IPS-20b (cell line): Measurements from ENCODE around the gene GRAMD4.

Experiments
- H3K27ac ChIP-seq: one replicate; pipeline ENCODE4 v1.5.1; 2013; ENCODE audit warnings: low read length
- H3K27me3 ChIP-seq: 2 replicates; pipeline ENCODE4 v1.6.1; 2013; ENCODE audit warnings: mild to moderate bottlenecking, low read length, inconsistent platforms; ENCODE audit not compliant: insufficient read depth
- H3K36me3 ChIP-seq: 2 replicates; pipeline ENCODE4 v1.6.1; 2013; ENCODE audit warnings: low read depth, mild to moderate bottlenecking, inconsistent platforms, low read length, moderate library complexity; ENCODE audit not compliant: insufficient read depth
- H3K4me1 ChIP-seq: 2 replicates; pipeline ENCODE4 v1.6.1; 2013; ENCODE audit warnings: mild to moderate bottlenecking, control low read depth, inconsistent platforms, low read length, moderate library complexity; ENCODE audit not compliant: insufficient read depth
- H3K4me3 ChIP-seq: 2 replicates; pipeline ENCODE4 v1.5.1; 2013; ENCODE audit warnings: mild to moderate bottlenecking, low read length, inconsistent platforms
- H3K9ac ChIP-seq: 2 replicates; pipeline ENCODE4 v1.6.1; 2013; ENCODE audit warnings: low read depth, mild to moderate bottlenecking, inconsistent platforms, low read length, moderate library complexity
- H3K9me3 ChIP-seq: 2 replicates; pipeline ENCODE4 v1.6.1; 2013; ENCODE audit warnings: mild to moderate bottlenecking, low read depth, low read length, inconsistent platforms; ENCODE audit not compliant: insufficient read depth

The GRAMD4 gene

GRCh38 chr22:46697811-46698515, 77.8 kb downstream of the GRAMD4 start:
- Histone ChIP-seq H3K27ac (no peak overlapping the region), H3K27me3 (no peaks in the 10 kb centered on the region), H3K9me3 (no peaks in the 10 kb centered on the region), H3K9ac (no peak overlapping the region), H3K36me3 (peaks cover 73% of the 10 kb centered on the region), H3K4me3 (no peak overlapping the region), H3K4me1 (no peaks in the 10 kb centered on the region)

- Histone ChIP-seq H3K36me3 (peaks cover 61% of the 10 kb centered on the region), H3K9ac (no peak overlapping the region), H3K9me3 (no peaks in the 10 kb centered on the region), H3K27ac (no peak overlapping the region), H3K4me3 (no peak overlapping the region), H3K4me1 (no peaks in the 10 kb centered on the region), H3K27me3 (no peaks in the 10 kb centered on the region)
These were observed 78.9 kb downstream of the GRAMD4 start for GRCh38 chr22:46699091-46699490.

- Histone ChIP-seq H3K27ac (no peak overlapping the region), H3K27me3 (no peaks in the 10 kb centered on the region), H3K9ac (no peak overlapping the region), H3K4me3 (no peak overlapping the region), H3K9me3 (no peaks in the 10 kb centered on the region), H3K36me3 (peaks cover 46% of the 10 kb centered on the region), H3K4me1 (no peaks in the 10 kb centered on the region)
These were observed 81.1 kb downstream of the GRAMD4 start for GRCh38 chr22:46701262-46701661.

- H3K36me3 ChIP-seq: peaks cover 45% of the 10 kb centered on the region
- no peaks in the 10 kb centered on the region for H3K27me3 ChIP-seq
- H3K27ac ChIP-seq: no peak overlapping the region
- no peak overlapping the region for H3K9ac ChIP-seq
- no peaks in the 10 kb centered on the region for H3K9me3 ChIP-seq
- no peak overlapping the region for H3K4me3 ChIP-seq
- H3K4me1 ChIP-seq: no peaks in the 10 kb centered on the region
These were observed 83.2 kb downstream of the GRAMD4 start for GRCh38 chr22:46703171-46703995.

- H3K4me1 ChIP-seq: no peaks in the 10 kb centered on the region
- no peaks in the 10 kb centered on the region for H3K9me3 ChIP-seq
- peaks cover 48% of the 10 kb centered on the region for H3K36me3 ChIP-seq
- H3K4me3 ChIP-seq: no peak overlapping the region
- no peak overlapping the region for H3K9ac ChIP-seq
- H3K27me3 ChIP-seq: no peaks in the 10 kb centered on the region
- no peak overlapping the region for H3K27ac ChIP-seq
These were observed 83.8 kb downstream of the GRAMD4 start for GRCh38 chr22:46703996-46704370.

- Histone ChIP-seq H3K4me1 (no peaks in the 10 kb centered on the region; the same call in 1 of the 2 replicates), H3K27ac (no peak overlapping the region), H3K4me3 (no peak overlapping the region), H3K36me3 (peaks cover 54% of the 10 kb centered on the region), H3K9ac (no peak overlapping the region), H3K27me3 (no peaks in the 10 kb centered on the region), H3K9me3 (no peaks in the 10 kb centered on the region)
These were observed 85.9 kb downstream of the GRAMD4 start for GRCh38 chr22:46706060-46706459.

GRCh38 chr22:46707305-46707704, 87.1 kb downstream of the GRAMD4 start:
- Histone ChIP-seq H3K9me3 (no peaks in the 10 kb centered on the region), H3K27ac (no peak overlapping the region), H3K27me3 (no peaks in the 10 kb centered on the region), H3K4me1 (no peaks in the 10 kb centered on the region; the same call in 1 of the 2 replicates), H3K36me3 (peaks cover 60% of the 10 kb centered on the region), H3K4me3 (no peak overlapping the region), H3K9ac (no peak overlapping the region)

GRCh38 chr22:46707827-46708570, 87.8 kb downstream of the GRAMD4 start:
- no peaks in the 10 kb centered on the region; the same call in 1 of the 2 replicates for H3K4me1 ChIP-seq
- no peak overlapping the region for H3K9ac ChIP-seq
- no peak overlapping the region for H3K27ac ChIP-seq
- no peaks in the 10 kb centered on the region for H3K27me3 ChIP-seq
- peaks cover 63% of the 10 kb centered on the region for H3K36me3 ChIP-seq
- no peaks in the 10 kb centered on the region for H3K9me3 ChIP-seq
- H3K4me3 ChIP-seq: no peak overlapping the region

- Histone ChIP-seq H3K27ac (no peak overlapping the region), H3K27me3 (no peaks in the 10 kb centered on the region), H3K9me3 (no peaks in the 10 kb centered on the region), H3K9ac (no peak overlapping the region), H3K36me3 (peaks cover 63% of the 10 kb centered on the region), H3K4me3 (no peak overlapping the region), H3K4me1 (no peaks in the 10 kb centered on the region; the same call in 1 of the 2 replicates)
These were observed 88.7 kb downstream of the GRAMD4 start for GRCh38 chr22:46708766-46709330.

- H3K27ac ChIP-seq: no peak overlapping the region
- no peaks in the 10 kb centered on the region for H3K9me3 ChIP-seq
- H3K9ac ChIP-seq: no peak overlapping the region
- no peaks in the 10 kb centered on the region for H3K27me3 ChIP-seq
- no peak overlapping the region for H3K4me3 ChIP-seq
- H3K36me3 ChIP-seq: peaks cover 66% of the 10 kb centered on the region
- H3K4me1 ChIP-seq: no peaks in the 10 kb centered on the region; the same call in 1 of the 2 replicates
These were observed 90.6 kb downstream of the GRAMD4 start for GRCh38 chr22:46710806-46711205.

- Histone ChIP-seq H3K27me3 (no peaks in the 10 kb centered on the region), H3K27ac (no peak overlapping the region), H3K9me3 (no peaks in the 10 kb centered on the region), H3K4me3 (no peak overlapping the region), H3K36me3 (peaks cover 63% of the 10 kb centered on the region), H3K9ac (no peak overlapping the region), H3K4me1 (no peaks in the 10 kb centered on the region; the same call in 1 of the 2 replicates)
These were observed 92.1 kb downstream of the GRAMD4 start for GRCh38 chr22:46712288-46712687.
